Heart left ventricle (tissue), 16 donors: ENCODE results near the gene PI4KA. TPM values are rescaled to one million over a fixed set of nuclear protein-coding genes. Genes with fewer than 3 reads are reported as not detected.
A peak's percentile ranks its signal among the peaks of the same experiment; 100 is the strongest.

ENCODE experiments used
- ATAC-seq, 4 donors: fragments of 200-7000 bp; cut with Tn5 transposase; one replicate each; pipeline ENCODE4 v1.9.1; 2020 to 2022; ENCODE audit warnings: moderate library complexity in 4 of 4, mild to moderate bottlenecking in 3 of 4, moderate number of reproducible peaks in 1 of 4
- DNase-seq, 5 donors: peaks; one replicate each; pipeline ENCODE4 v3.0.0-alpha.2; 2020
- H3K27ac ChIP-seq, 12 donors: fragments of 200-600 bp; sonication (generic) in 4 of 12; one replicate each; pipeline versions ENCODE4 v1.5.0 to v1.8.0; 2016 to 2022; ENCODE audit warnings: mild to moderate bottlenecking in 2 of 12
- H3K27me3 ChIP-seq, 9 donors: fragments of 200-600 bp; sonication (generic) in 2 of 9; one replicate each; pipeline versions ENCODE4 v1.5.1 to v1.8.0; 2016 to 2022; ENCODE audit warnings: mild to moderate bottlenecking in 3 of 9
- H3K36me3 ChIP-seq, 9 donors: fragments of 200-600 bp; sonication (generic) in 2 of 9; one replicate each; pipeline versions ENCODE4 v1.5.0 to v1.8.0; 2018 to 2022; ENCODE audit warnings: mild to moderate bottlenecking in 2 of 9
- H3K4me1 ChIP-seq, 12 donors: fragments of 200-600 bp; sonication (generic) in 4 of 12; one replicate each; pipeline versions ENCODE4 v1.5.0 to v1.8.0; 2016 to 2022; ENCODE audit warnings: mild to moderate bottlenecking in 3 of 12
- H3K4me3 ChIP-seq, 12 donors: fragments of 200-600 bp; sonication (generic) in 4 of 12; one replicate each; pipeline versions ENCODE4 v1.5.0 to v1.8.0; 2017 to 2022; ENCODE audit warnings: mild to moderate bottlenecking in 9 of 12, moderate library complexity in 4 of 12
- H3K9me3 ChIP-seq, 12 donors: fragments of 200-600 bp; sonication (generic) in 4 of 12; one replicate each; pipeline versions ENCODE4 v1.5.0 to v1.8.0; 2016 to 2022; ENCODE audit warnings: mild to moderate bottlenecking in 1 of 12
- POLR2A ChIP-seq, 2 donors: fragments of 450-650 bp; IDR thresholded peaks; one replicate each; pipeline ENCODE4 v1.6.1; 2017; ENCODE audit warnings: antibody characterized with exemption in 2 of 2, mild to moderate bottlenecking in 2 of 2, moderate library complexity in 2 of 2
- WGBS, 4 donors: extraction: QIAGEN DNeasy Blood & Tissue Kit in 2 of 4; methylation state at CpG; one replicate each; pipeline versions ENCODE4 v1.1.5 to v1.1.7; 2013 to 2018; 5-methylcytosine and 5-hydroxymethylcytosine counted together
- intact Hi-C, 10 donors: fragments of 100-400 bp; cut with DNase I; formaldehyde crosslinking; loops; one replicate each; pipeline versions ENCODE4 v1.11.1 to v1.14.2; 2022
- polyA plus RNA-seq, 2 donors: library from polyadenylated mRNA; stranded (reverse); fragments of 200-250 nt; gene quantifications; one replicate each; pipeline ENCODE4 v1.2.3, GENCODE V29; 2013
- total RNA-seq, 9 donors: library from RNA; depleted of rRNA in 2 of 9; stranded (reverse); fragments of >200 nt in 2 of 9; fragmentation: NEBNext Ultra II Directional in 3 of 9; extraction: Animal tissue kit (Norgen Biotek cat#: 25700) in 3 of 9; gene quantifications; one replicate each; pipeline versions ENCODE4 v1.1.0 to v1.2.4, GENCODE V29; 2016 to 2023
- TF ChIP-seq, protein P1 (sequence below), 12 donors: fragments of 200-600 bp; sonication (generic) in 4 of 12; IDR thresholded peaks; one replicate each; pipeline versions ENCODE4 v1.5.0 to v1.8.0; 2018 to 2022; ENCODE audit warnings: antibody characterized with exemption in 12 of 12, mild to moderate bottlenecking in 5 of 12
- donor health status: ischemic (EF 13 %, LVEDD 7.1; RV severe dilation, severe dysfunction).
- donor health status: healthy with polysubstance abuse.
- donor health status: DM: no; HTN: yes; CAD: no.
- donor health status: DM: no; HTN: no; CAD: no.
- donor health status: ischemic (EF 25% LVEDD 6.9; RV normal size, moderate dysfunction).
- donor health status: ischemic (EF 25% LVEDD 5.7; RV mildly dilated, moderate dysfunction).
- donor health status: healthy.
- donor health status: DM: yes; HTN: yes; CAD: no.
- donor health status: ischemic (EF 35%, LVEDD 5.7; RV mildly dilated, moderate dysfunction).
- donor health status: nonischemic (EF 11% LVEDD 7.7; RV severe dilation, severe dysfunction).
- donor health status: DM: yes; HTN: yes; CAD: no.
- donor health status: PGD.
- donor health status: ischemic (EF 29% LVEDD 5.4; RV normal size, mild dysfunction).
- donor health status: nonischemic (EF 23%, LVEDD 6.1; RV moderate dilation, normal function).

PI4KA gene
- total and polyA plus RNA-seq, 11 donors, result 20.6 to 66.4 (median 46.9) TPM

DNA sequence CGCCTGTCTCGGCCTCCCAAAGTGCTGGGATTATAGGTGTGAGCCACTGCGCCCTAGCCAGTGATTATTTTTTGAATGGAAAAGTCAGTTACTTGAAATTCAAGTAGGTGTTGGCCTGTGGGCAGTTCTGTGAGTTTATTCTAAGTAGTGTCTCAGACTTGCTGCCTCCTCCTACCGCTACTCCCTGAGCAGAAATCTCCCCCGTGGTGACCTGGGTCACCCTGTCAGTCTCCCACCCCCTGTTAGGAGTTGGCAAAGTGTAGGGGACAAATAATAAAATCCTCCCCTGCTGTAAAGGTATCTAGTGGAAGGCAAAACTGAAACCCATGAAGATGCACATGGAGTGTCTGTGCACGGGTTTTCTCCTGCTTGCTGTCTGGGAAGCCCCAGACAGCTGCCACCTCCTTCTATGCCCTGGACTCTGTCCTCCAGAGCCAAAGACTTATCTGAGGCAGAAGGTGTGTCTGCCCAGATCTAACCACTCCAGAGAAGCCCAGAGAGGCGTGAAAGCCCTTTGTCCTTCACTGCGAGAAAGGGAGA lies 26.5 kb upstream of the PI4KA start:
- H3K27me3 ChIP-seq, result no peaks in the 10 kb centered on the region
- TF ChIP-seq, protein P1, sequence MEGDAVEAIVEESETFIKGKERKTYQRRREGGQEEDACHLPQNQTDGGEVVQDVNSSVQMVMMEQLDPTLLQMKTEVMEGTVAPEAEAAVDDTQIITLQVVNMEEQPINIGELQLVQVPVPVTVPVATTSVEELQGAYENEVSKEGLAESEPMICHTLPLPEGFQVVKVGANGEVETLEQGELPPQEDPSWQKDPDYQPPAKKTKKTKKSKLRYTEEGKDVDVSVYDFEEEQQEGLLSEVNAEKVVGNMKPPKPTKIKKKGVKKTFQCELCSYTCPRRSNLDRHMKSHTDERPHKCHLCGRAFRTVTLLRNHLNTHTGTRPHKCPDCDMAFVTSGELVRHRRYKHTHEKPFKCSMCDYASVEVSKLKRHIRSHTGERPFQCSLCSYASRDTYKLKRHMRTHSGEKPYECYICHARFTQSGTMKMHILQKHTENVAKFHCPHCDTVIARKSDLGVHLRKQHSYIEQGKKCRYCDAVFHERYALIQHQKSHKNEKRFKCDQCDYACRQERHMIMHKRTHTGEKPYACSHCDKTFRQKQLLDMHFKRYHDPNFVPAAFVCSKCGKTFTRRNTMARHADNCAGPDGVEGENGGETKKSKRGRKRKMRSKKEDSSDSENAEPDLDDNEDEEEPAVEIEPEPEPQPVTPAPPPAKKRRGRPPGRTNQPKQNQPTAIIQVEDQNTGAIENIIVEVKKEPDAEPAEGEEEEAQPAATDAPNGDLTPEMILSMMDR (IDR thresholded peaks at IDR 0.05), result no peak
- no peak for TF ChIP-seq POLR2A (IDR thresholded peaks at IDR 0.05)
- peaks cover 0 to 25% (median 11%) of the 10 kb centered on the region in 12 donors for H3K4me1 ChIP-seq
- 62 to 69% (median 66%) methylated on average over 7 to 8 of the region's 8 CpGs for WGBS, 4 donors
- peaks cover 2 to 93% (median 79%) of the 10 kb centered on the region in 9 donors for H3K36me3 ChIP-seq
- no peak overlapping the region for H3K4me3 ChIP-seq
- peak in 1 of 4 donors; percentile 41 for ATAC-seq
- no peak for DNase-seq
- intact Hi-C loops, result loop anchor here in 3 of 10 donors (10.0 kb wide), 3 partner anchors 50 to 130 kb away; partner anchors contain the start of genes AIFM3 (in 2 of the 3) and P2RX6 (in 1 of the 3)
- peak overlapping the region; percentile 24 to 76 (median 72) for H3K27ac ChIP-seq
- H3K9me3 ChIP-seq, result no peaks in the 10 kb centered on the region

DNA sequence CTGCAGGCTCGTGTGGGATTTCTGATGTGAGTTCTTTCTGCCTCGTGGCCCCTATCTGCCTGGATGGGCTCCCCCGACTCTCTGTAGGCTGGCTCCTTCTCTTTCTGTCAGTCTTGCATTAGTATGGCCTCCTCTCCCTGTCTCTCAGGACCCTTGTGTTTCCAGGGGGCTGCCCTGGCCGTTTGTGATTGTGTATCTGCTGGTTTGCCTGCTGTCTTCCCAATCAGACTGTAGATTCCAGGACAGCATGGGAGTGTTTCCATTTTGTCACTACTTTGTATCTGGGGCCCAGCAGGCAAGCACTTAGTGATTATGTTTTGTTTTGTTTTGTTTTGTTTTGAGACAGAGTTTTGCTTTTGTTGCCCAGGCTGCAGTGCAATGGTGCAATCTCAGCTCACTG lies 25.8 kb upstream of the PI4KA start:
- no peaks in the 10 kb centered on the region for H3K9me3 ChIP-seq
- H3K4me3 ChIP-seq, result no peak overlapping the region
- ATAC-seq, result no peak
- no peaks in the 10 kb centered on the region for H3K27me3 ChIP-seq
- whole genome bisulfite sequencing, 4 donors, result 59 to 68% (median 61%) methylated on average over 4 of the region's 4 CpGs
- intact Hi-C loops, result loop anchor here in 3 of 10 donors (5.0 to 10.0 kb wide), 4 partner anchors 33 to 130 kb away; partner anchors contain the start of genes AIFM3 (in 2 of the 3), CRKL (in 1 of the 3) and P2RX6 (in 1 of the 3)
- peaks cover 2 to 93% (median 72%) of the 10 kb centered on the region in 9 donors for H3K36me3 ChIP-seq
- no peak for DNase-seq
- peaks cover 0 to 25% (median 11%) of the 10 kb centered on the region in 12 donors for H3K4me1 ChIP-seq
- TF ChIP-seq POLR2A (IDR thresholded peaks at IDR 0.05), result no peak
- TF ChIP-seq, protein P1 (IDR thresholded peaks at IDR 0.05), result no peak
- no peak overlapping the region for H3K27ac ChIP-seq

DNA sequence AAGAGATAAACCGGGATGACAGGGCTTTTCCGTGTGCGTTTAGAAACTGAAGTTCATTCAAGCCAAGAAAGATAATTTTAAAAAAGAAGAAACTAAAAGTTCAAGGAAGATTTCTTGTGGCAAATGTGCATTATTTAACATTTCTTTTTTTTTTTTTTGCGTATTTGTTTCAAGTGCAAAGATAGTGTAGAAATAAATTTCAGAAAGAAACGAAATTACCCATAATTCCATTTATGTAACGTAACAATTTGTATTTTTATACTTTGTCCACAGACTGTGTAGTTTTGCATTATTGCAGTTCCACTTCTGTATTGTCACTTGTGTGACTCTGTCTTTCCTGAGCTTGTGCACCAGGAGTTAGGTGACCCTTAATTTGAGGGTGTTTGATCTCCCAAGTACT lies 24.2 kb upstream of the PI4KA start:
- Histone ChIP-seq H3K4me1 (peaks cover 0 to 21% (median 11%) of the 10 kb centered on the region in 12 donors), H3K27ac (no peak overlapping the region), H3K27me3 (no peaks in the 10 kb centered on the region), H3K9me3 (no peaks in the 10 kb centered on the region), H3K36me3 (peaks cover 2 to 87% (median 60%) of the 10 kb centered on the region in 9 donors), H3K4me3 (no peak overlapping the region)
- 85 to 88% (median 88%) methylated on average over 6 of the region's 6 CpGs for WGBS, 4 donors
- ATAC-seq (no peak), DNase-seq (no peak)
- TF ChIP-seq POLR2A (IDR thresholded peaks at IDR 0.05), result no peak
- TF ChIP-seq, protein P1 (IDR thresholded peaks at IDR 0.05), result no peak
- intact Hi-C loops, result loop anchor here in 3 of 10 donors (5.0 to 10.0 kb wide), 4 partner anchors 34 to 132 kb away; partner anchors contain the start of genes AIFM3 (in 2 of the 3), CRKL (in 1 of the 3) and P2RX6 (in 1 of the 3)
